ENCODE results near the gene CLPSL1.
A peak's percentile ranks its signal among the peaks of the same experiment; 100 is the strongest.
"Not testable (repeated sequence)": the region's sequence is repeated elsewhere in the genome, so short reads cannot be mapped to it uniquely, and the experiment has no call there.

CLPSL1 gene

DNA sequence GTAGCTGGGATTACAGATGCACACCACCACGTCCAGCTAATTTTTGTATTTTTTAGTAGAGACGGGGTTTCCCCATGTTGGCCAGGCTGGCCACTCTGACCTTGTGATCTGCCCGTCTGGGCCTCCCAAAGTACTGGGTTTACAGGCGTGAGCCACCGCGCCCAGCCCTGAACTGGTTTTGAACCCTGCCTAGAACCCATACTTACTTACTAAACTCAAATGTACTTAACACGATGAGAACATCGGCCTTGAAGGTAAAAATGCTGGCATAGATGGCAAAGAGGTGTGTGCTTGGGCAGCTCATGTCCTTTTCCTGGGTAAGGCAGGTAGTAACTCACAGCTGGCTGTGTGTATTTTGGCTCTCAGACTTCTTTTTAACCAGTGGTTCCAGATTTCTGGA lies 47.2 kb upstream of the CLPSL1 start:
- Histone ChIP-seq H3K27ac (replicated peaks) (no peak overlapping the region), H3K4me3 (replicated peaks; ENCODE audit: insufficient read depth, low read length) (no peak overlapping the region), H3K27me3 (ENCODE audit: insufficient read depth, poor library complexity, severe bottlenecking) (no peaks in the 10 kb centered on the region)
- no peak for TF ChIP-seq SPI1 (IDR thresholded peaks at IDR 0.05; ENCODE audit: borderline replicate concordance, low read depth)
- DNase-seq (ENCODE audit: low read depth in 1 of 2, low spot score in 1 of 2) = no peak

GRCh38 chr6:35734319-35734718 lies 46.5 kb upstream of the CLPSL1 start:
- H3K4me3 ChIP-seq (replicated peaks; ENCODE audit: insufficient read depth, low read length); H3K27ac ChIP-seq (replicated peaks); DNase-seq (ENCODE audit: low read depth in 1 of 2, low spot score in 1 of 2); H3K27me3 ChIP-seq (ENCODE audit: insufficient read depth, poor library complexity, severe bottlenecking): not testable (repeated sequence)

GRCh38 chr6:35735452-35735851 lies 45.4 kb upstream of the CLPSL1 start:
- Histone ChIP-seq H3K27me3 (ENCODE audit: insufficient read depth, poor library complexity, severe bottlenecking) (no peaks in the 10 kb centered on the region), H3K4me3 (replicated peaks; ENCODE audit: insufficient read depth, low read length) (no peak overlapping the region), H3K27ac (replicated peaks) (no peak overlapping the region)
- TF ChIP-seq POLR2AphosphoS5 (IDR thresholded peaks at IDR 0.05; ENCODE audit: low read depth) = no peak
- TF ChIP-seq, protein P1, sequence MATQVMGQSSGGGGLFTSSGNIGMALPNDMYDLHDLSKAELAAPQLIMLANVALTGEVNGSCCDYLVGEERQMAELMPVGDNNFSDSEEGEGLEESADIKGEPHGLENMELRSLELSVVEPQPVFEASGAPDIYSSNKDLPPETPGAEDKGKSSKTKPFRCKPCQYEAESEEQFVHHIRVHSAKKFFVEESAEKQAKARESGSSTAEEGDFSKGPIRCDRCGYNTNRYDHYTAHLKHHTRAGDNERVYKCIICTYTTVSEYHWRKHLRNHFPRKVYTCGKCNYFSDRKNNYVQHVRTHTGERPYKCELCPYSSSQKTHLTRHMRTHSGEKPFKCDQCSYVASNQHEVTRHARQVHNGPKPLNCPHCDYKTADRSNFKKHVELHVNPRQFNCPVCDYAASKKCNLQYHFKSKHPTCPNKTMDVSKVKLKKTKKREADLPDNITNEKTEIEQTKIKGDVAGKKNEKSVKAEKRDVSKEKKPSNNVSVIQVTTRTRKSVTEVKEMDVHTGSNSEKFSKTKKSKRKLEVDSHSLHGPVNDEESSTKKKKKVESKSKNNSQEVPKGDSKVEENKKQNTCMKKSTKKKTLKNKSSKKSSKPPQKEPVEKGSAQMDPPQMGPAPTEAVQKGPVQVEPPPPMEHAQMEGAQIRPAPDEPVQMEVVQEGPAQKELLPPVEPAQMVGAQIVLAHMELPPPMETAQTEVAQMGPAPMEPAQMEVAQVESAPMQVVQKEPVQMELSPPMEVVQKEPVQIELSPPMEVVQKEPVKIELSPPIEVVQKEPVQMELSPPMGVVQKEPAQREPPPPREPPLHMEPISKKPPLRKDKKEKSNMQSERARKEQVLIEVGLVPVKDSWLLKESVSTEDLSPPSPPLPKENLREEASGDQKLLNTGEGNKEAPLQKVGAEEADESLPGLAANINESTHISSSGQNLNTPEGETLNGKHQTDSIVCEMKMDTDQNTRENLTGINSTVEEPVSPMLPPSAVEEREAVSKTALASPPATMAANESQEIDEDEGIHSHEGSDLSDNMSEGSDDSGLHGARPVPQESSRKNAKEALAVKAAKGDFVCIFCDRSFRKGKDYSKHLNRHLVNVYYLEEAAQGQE (IDR thresholded peaks at IDR 0.05; ENCODE audit: insufficient replicate concordance, low read depth) = no peak
- no peak for TF ChIP-seq GABPA (IDR thresholded peaks at IDR 0.05; ENCODE audit: low read depth)
- no peak for TF ChIP-seq CTCF (IDR thresholded peaks at IDR 0.05; ENCODE audit: insufficient read depth, low read length)
- TF ChIP-seq SPI1 (IDR thresholded peaks at IDR 0.05; ENCODE audit: borderline replicate concordance, low read depth) = no peak
- DNase-seq (ENCODE audit: low read depth in 1 of 2, low spot score in 1 of 2) = no peak

DNA sequence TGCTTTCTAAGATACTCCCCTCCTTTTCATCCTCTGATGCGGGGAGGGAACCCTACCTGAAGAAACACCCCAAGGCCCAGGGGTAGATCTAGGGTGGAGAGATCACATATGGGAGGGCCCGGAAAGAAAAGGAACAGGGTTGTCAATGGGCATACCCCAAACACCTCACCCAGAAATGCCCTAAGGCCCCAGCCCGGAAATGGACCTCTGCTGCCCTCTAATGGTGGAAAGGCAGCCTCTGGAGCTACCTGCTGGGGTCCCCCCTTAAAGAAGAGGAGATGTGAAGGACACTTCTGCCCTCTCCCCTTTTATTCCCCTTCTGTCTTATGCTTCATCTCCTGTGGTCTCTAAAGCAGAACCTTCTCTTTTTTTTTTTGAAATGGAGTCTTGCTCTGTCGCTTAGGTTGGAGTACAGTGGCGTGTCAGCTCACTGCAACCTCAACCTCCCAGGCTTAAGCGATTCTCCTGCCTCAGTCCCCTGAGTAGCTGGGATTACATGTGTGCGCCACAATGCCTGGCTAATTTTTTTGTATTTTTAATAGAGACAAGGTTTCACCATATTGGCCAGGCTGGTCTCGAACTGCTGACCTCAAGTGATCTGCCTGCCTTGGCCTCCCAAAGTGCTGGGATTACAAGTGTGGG lies 44.4 kb upstream of the CLPSL1 start:
- TF ChIP-seq SPI1 (IDR thresholded peaks at IDR 0.05; ENCODE audit: borderline replicate concordance, low read depth) (no peak), CTCF (IDR thresholded peaks at IDR 0.05; ENCODE audit: insufficient read depth, low read length) (peak; percentile 77)
- Histone ChIP-seq H3K27me3 (ENCODE audit: insufficient read depth, poor library complexity, severe bottlenecking) (no peaks in the 10 kb centered on the region), H3K27ac (replicated peaks) (no peak overlapping the region), H3K4me3 (replicated peaks; ENCODE audit: insufficient read depth, low read length) (no peak overlapping the region)
- DNase-seq (ENCODE audit: low read depth in 1 of 2, low spot score in 1 of 2) = peak in 1 of 2 experiments; percentile 78

DNA sequence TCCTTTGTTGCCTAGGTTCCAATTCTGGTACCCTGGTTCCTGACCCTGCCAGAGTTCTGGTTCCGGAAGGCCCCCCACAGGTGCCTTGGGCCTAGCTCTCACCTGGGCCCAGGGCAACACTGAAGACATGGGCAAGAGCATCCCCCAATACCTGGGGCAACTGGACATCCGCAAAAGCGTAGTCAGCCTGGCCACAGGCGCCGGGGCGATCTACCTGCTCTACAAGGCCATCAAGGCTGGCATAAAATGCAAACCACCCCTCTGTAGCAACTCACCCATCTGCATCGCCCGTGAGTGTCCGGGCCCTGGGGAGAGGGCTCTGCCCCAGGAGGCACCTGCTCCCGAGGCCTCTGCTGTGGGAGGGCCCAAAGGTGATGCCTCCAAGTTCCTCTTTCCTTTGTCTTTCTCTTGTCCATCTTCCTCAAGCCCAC lies 43.8 kb upstream of the CLPSL1 start, which contains the start of gene ARMC12:
Gene ARMC12 (plus strand): TSS at position 51 of the 431 bp plus-strand sequence. CDS start 77 bp downstream, at position 128.
- Histone ChIP-seq H3K4me3 (replicated peaks; ENCODE audit: insufficient read depth, low read length) (no peak within 1 kb of the TSS), H3K27ac (replicated peaks) (no peak within 1 kb of the TSS), H3K27me3 (ENCODE audit: insufficient read depth, poor library complexity, severe bottlenecking) (no peaks in the 10 kb centered on the region)
- TF ChIP-seq CTCF (IDR thresholded peaks at IDR 0.05; ENCODE audit: insufficient read depth, low read length) (no peak), GABPA (IDR thresholded peaks at IDR 0.05; ENCODE audit: low read depth) (no peak), POLR2AphosphoS5 (IDR thresholded peaks at IDR 0.05; ENCODE audit: low read depth) (no peak)
- no peak for DNase-seq (ENCODE audit: low read depth in 1 of 2, low spot score in 1 of 2)
